SU-DHL-6 (cell line): Measurements from ENCODE around the gene TRH.
"Not testable (repeated sequence)": the region's sequence is repeated elsewhere in the genome, so short reads cannot be mapped to it uniquely, and the experiment has no call there.

Experiments used
- H2AFZ ChIP-seq: fragments of 200-600 bp; sonication (generic); 2 replicates; pipeline ENCODE4 v1.6.1; 2014; ENCODE audit warnings: low read depth, mild to moderate bottlenecking, moderate library complexity, mixed read lengths, antibody characterized with exemption, low read length; ENCODE audit not compliant: severe bottlenecking
- H3F3A ChIP-seq: fragments of 200-600 bp; shearing (Covaris generic); 2 replicates; pipeline ENCODE4 v1.6.0; 2016; ENCODE audit warnings: antibody characterized with exemption, mild to moderate bottlenecking; ENCODE audit not compliant: insufficient read depth
- H3K27ac ChIP-seq: fragments of 200-600 bp; sonication (generic); 2 replicates; pipeline ENCODE4 v1.5.1; 2016; ENCODE audit warnings: low read depth, mild to moderate bottlenecking, low read length, moderate library complexity, mixed read lengths
- H3K27me3 ChIP-seq: fragments of 200-600 bp; sonication (generic), shearing (Covaris generic); 2 replicates; pipeline ENCODE4 v1.6.0; 2014; ENCODE audit warnings: mild to moderate bottlenecking, low read length
- H3K36me3 ChIP-seq: fragments of 200-600 bp; sonication (generic); 2 replicates; pipeline ENCODE4 v1.6.1; 2014; ENCODE audit warnings: mild to moderate bottlenecking, low read length, mixed read lengths
- H3K4me2 ChIP-seq: fragments of 300-600, 200-600 bp; shearing (Covaris generic), sonication (generic); 2 replicates; pipeline ENCODE4 v1.6.0; 2014; ENCODE audit warnings: low read length, low read depth, mild to moderate bottlenecking; ENCODE audit not compliant: poor library complexity, severe bottlenecking
- H3K4me3 ChIP-seq: fragments of 200-600 bp; sonication (generic); 2 replicates; pipeline ENCODE4 v1.5.1; 2014; ENCODE audit warnings: antibody characterized with exemption, low read length, mild to moderate bottlenecking, mixed read lengths; ENCODE audit not compliant: insufficient read depth, poor library complexity, severe bottlenecking
- H3K79me2 ChIP-seq: fragments of 200-600 bp; sonication (generic); 2 replicates; pipeline ENCODE4 v1.6.1; 2014; ENCODE audit warnings: mild to moderate bottlenecking, low read length, moderate library complexity; ENCODE audit not compliant: insufficient read depth
- H3K9ac ChIP-seq: fragments of 200-600 bp; sonication (generic); 2 replicates; pipeline ENCODE4 v1.7.0; 2014; ENCODE audit warnings: mild to moderate bottlenecking, low read length
- H3K9me2 ChIP-seq: fragments of 200-600 bp; sonication (generic); replicated peaks from 2 replicates; pipeline ENCODE4 v1.6.1; 2014; ENCODE audit warnings: low read length; ENCODE audit not compliant: insufficient read depth
- H3K9me3 ChIP-seq: fragments of 200-600 bp; sonication (generic); 2 replicates; pipeline ENCODE4 v1.6.1; 2014; ENCODE audit warnings: low read length, mixed read lengths; ENCODE audit not compliant: insufficient read depth
- H4K20me1 ChIP-seq: fragments of 200-600 bp; sonication (generic); 2 replicates; pipeline ENCODE4 v1.6.1; 2014; ENCODE audit warnings: low read depth, mild to moderate bottlenecking, antibody characterized with exemption, low read length, moderate library complexity, mixed read lengths
- TF ChIP-seq, protein P1 (sequence below): fragments of 200-600 bp; sonication (generic); IDR thresholded peaks from one replicate; pipeline ENCODE4 v1.5.1; 2017; ENCODE audit warnings: antibody characterized with exemption, mild to moderate bottlenecking, low read length, moderate library complexity; ENCODE audit not compliant: insufficient read depth, poor library complexity, severe bottlenecking

TRH gene

DNA sequence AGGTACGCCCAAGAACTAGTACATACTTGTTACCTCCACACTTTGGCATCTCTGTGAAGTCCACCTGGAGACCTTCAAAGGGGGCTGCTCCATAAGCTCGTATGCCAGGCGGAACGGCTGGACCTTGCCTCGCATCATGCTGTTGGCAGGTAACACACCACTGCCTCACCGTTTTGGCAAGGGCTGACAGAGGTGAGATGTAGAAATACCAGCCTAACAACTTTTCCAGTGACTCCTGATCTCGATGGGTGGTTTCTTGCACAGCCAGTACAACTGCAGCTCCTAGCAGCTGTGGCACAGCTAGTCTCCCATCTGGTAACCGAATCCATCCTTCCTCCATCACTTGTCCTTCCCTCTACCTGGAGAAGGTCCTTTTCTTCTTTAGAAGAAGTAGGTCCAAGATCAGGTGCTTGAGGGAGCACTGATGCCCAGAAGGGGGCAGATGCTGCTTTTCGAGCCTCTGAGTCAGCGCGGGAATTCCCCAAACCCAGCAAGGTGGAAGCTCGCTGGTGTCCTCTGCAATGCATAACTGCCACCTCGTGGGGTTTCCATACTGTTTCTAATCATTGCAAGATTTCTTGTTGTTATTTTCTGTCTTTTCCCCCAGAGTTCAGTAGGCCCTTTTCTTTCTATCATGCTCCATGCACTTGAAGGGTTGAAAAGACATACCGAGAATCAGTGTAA lies 51.8 kb downstream of the TRH start:
- H3F3A ChIP-seq, H3K36me3 ChIP-seq, H3K79me2 ChIP-seq, H3K9ac ChIP-seq, H2AFZ ChIP-seq, H3K27ac ChIP-seq, H3K9me3 ChIP-seq, H3K4me2 ChIP-seq, H3K27me3 ChIP-seq, H3K9me2 ChIP-seq, H3K4me3 ChIP-seq, H4K20me1 ChIP-seq: not testable (repeated sequence)
- TF ChIP-seq, protein P1, sequence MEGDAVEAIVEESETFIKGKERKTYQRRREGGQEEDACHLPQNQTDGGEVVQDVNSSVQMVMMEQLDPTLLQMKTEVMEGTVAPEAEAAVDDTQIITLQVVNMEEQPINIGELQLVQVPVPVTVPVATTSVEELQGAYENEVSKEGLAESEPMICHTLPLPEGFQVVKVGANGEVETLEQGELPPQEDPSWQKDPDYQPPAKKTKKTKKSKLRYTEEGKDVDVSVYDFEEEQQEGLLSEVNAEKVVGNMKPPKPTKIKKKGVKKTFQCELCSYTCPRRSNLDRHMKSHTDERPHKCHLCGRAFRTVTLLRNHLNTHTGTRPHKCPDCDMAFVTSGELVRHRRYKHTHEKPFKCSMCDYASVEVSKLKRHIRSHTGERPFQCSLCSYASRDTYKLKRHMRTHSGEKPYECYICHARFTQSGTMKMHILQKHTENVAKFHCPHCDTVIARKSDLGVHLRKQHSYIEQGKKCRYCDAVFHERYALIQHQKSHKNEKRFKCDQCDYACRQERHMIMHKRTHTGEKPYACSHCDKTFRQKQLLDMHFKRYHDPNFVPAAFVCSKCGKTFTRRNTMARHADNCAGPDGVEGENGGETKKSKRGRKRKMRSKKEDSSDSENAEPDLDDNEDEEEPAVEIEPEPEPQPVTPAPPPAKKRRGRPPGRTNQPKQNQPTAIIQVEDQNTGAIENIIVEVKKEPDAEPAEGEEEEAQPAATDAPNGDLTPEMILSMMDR, result peak; percentile 23

DNA sequence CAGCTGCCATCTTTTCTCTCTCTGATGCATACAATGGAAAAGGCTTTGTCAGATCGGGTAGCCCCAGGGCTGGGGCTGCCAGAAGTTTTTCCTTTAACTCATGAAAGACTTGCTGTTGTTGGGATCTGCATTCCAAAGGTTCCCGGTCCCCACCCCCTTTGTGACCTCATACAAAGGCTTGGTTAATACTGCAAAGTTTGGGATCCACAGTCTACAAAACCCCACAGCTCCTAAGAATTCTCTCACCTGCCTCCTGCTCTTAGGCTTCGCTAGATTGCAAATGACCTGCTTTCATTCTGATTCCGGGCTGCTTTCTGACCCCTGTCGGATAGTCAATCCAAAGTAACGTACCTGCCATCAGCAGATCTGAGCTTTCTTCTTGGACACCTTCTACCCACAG lies 52.9 kb downstream of the TRH start:
- not testable (repeated sequence) for H3F3A ChIP-seq, H3K27me3 ChIP-seq, H3K36me3 ChIP-seq, H3K4me3 ChIP-seq, H3K27ac ChIP-seq, H2AFZ ChIP-seq, H3K9me3 ChIP-seq, H3K79me2 ChIP-seq, H4K20me1 ChIP-seq, H3K4me2 ChIP-seq, H3K9me2 ChIP-seq, H3K9ac ChIP-seq
